HepG2 (cell line): ENCODE data around the gene HNRNPF. TPM values are rescaled to one million over a fixed set of nuclear protein-coding genes. Genes with fewer than 3 reads are reported as not detected.
A peak's percentile ranks its signal among the peaks of the same experiment; 100 is the strongest.

Experiments
- ATRX ChIP-seq: sonication (generic); formaldehyde crosslinking; IDR thresholded peaks from 2 replicates; pipeline ENCODE4 v1.4.0; 2020; ENCODE audit warnings: missing genetic modification reagents, borderline replicate concordance
- CENPT ChIP-seq: sonication (generic); formaldehyde crosslinking; IDR thresholded peaks from 2 replicates; pipeline ENCODE4 v1.8.0; 2022; ENCODE audit warnings: low read depth, mild to moderate bottlenecking, moderate library complexity, missing genetic modification reagents
- HMG20A ChIP-seq: IDR thresholded peaks from 2 replicates; pipeline ENCODE4 v1.6.1; 2016; ENCODE audit warnings: borderline replicate concordance
- JUNB ChIP-seq: sonication (generic); formaldehyde crosslinking; IDR thresholded peaks from 2 replicates; pipeline ENCODE4 v1.8.0; 2022; ENCODE audit warnings: missing genetic modification reagents, mild to moderate bottlenecking, borderline replicate concordance
- KDM3A ChIP-seq: IDR thresholded peaks from 2 replicates; pipeline ENCODE4 v1.6.1; 2018; ENCODE audit warnings: low read depth, missing compliant biosample characterization
- NR2C2 ChIP-seq: sonication (generic); formaldehyde crosslinking; IDR thresholded peaks from 2 replicates; pipeline ENCODE4 v1.4.0; 2020; ENCODE audit warnings: missing genetic modification reagents, mild to moderate bottlenecking, moderate library complexity, borderline replicate concordance
- PHF5A ChIP-seq: IDR thresholded peaks from one replicate; pipeline ENCODE4 v1.6.1; 2018; ENCODE audit warnings: low read depth, missing genetic modification reagents; ENCODE audit not compliant: unreplicated experiment
- SKI ChIP-seq: fragments of 450-650 bp; IDR thresholded peaks from one replicate; pipeline ENCODE4 v1.6.1; 2018; ENCODE audit warnings: mild to moderate bottlenecking; ENCODE audit not compliant: partially characterized antibody
- TCF12 ChIP-seq, 2 experiments: fragments of 450-650 bp in 1 of 2; sonication (generic) in 1 of 2; formaldehyde crosslinking in 1 of 2; IDR thresholded peaks; 2 replicates each; pipeline versions ENCODE4 v1.6.1 to v1.8.0; 2017 to 2022; ENCODE audit warnings: antibody characterized with exemption in 1 of 2, mild to moderate bottlenecking in 1 of 2, missing genetic modification reagents in 1 of 2, moderate library complexity in 1 of 2
- ZNF10 ChIP-seq: sonication (generic); formaldehyde crosslinking; IDR thresholded peaks from 2 replicates; pipeline ENCODE4 v1.4.0; 2020; ENCODE audit warnings: mild to moderate bottlenecking, low read depth, missing genetic modification reagents, borderline replicate concordance
- ZNF124 ChIP-seq: sonication (generic); formaldehyde crosslinking; IDR thresholded peaks from 2 replicates; pipeline ENCODE4 v1.4.0; 2020; ENCODE audit warnings: missing genetic modification reagents
- ZNF292 ChIP-seq: sonication (generic); formaldehyde crosslinking; IDR thresholded peaks from 2 replicates; pipeline ENCODE4 v1.8.1; 2022; ENCODE audit warnings: mild to moderate bottlenecking, low read depth, missing genetic modification reagents, borderline replicate concordance
- ZNF451 ChIP-seq: sonication (generic); formaldehyde crosslinking; IDR thresholded peaks from 2 replicates; pipeline ENCODE4 v1.5.0; 2020; ENCODE audit warnings: mild to moderate bottlenecking, missing genetic modification reagents
- polyA plus RNA-seq, 8 experiments: library from polyadenylated mRNA; depleted of rRNA in 3 of 8; stranded (reverse) in 7 of 8; unstranded in 1 of 8; fragments of >200 nt; fragmentation: Illumina TruSeq in 4 of 8; extraction: Trizol in 4 of 8; gene quantifications; 2 replicates each; pipeline versions ENCODE4 v1.2.1 to v1.2.3, GENCODE V29; 2011 to 2016; ENCODE audit warnings: low read depth in 4 of 8, missing spikeins in 1 of 8, mixed read lengths in 1 of 8; ENCODE audit not compliant: insufficient read depth in 1 of 8
- total RNA-seq, 5 experiments: library from RNA; depleted of rRNA; stranded (reverse); fragments of >200 nt; fragmentation: Illumina TruSeq; extraction: Trizol; gene quantifications; 2 replicates each; pipeline ENCODE4 v1.2.3, GENCODE V29; 2016; ENCODE audit warnings: low read depth in 1 of 5
- TF ChIP-seq, protein P1 (sequence below): sonication (generic); formaldehyde crosslinking; IDR thresholded peaks from 2 replicates; pipeline ENCODE4; 2020; ENCODE audit warnings: missing genetic modification reagents, mild to moderate bottlenecking, borderline replicate concordance
- TF ChIP-seq, protein P2 (sequence below): sonication (generic); formaldehyde crosslinking; IDR thresholded peaks from 2 replicates; pipeline ENCODE4 v1.5.0; 2020; ENCODE audit warnings: missing genetic modification reagents
- TF ChIP-seq, protein P3 (sequence below): sonication (generic); formaldehyde crosslinking; IDR thresholded peaks from 2 replicates; pipeline ENCODE4 v1.8.1; 2023; ENCODE audit warnings: mild to moderate bottlenecking, missing genetic modification reagents
- TF ChIP-seq, protein P4 (sequence below): sonication (generic); formaldehyde crosslinking; IDR thresholded peaks from 2 replicates; pipeline ENCODE4 v1.8.1; 2023; ENCODE audit warnings: mild to moderate bottlenecking, missing genetic modification reagents, borderline replicate concordance
- TF ChIP-seq, protein P5 (sequence below): sonication (generic); formaldehyde crosslinking; conservative IDR thresholded peaks from 2 replicates; pipeline ENCODE4 v1.8.0; 2022; ENCODE audit warnings: low read depth, missing genetic modification reagents
- TF ChIP-seq, protein P6 (sequence below): IDR thresholded peaks from 2 replicates; pipeline ENCODE4 v1.6.1; 2016; ENCODE audit warnings: low read depth

Gene HNRNPF
- total and polyA plus RNA-seq, 2 of the 13 experiments (the other 11 are each of a cell fraction or from before 2014, with no cell fraction given) = 166 to 308 TPM

DNA sequence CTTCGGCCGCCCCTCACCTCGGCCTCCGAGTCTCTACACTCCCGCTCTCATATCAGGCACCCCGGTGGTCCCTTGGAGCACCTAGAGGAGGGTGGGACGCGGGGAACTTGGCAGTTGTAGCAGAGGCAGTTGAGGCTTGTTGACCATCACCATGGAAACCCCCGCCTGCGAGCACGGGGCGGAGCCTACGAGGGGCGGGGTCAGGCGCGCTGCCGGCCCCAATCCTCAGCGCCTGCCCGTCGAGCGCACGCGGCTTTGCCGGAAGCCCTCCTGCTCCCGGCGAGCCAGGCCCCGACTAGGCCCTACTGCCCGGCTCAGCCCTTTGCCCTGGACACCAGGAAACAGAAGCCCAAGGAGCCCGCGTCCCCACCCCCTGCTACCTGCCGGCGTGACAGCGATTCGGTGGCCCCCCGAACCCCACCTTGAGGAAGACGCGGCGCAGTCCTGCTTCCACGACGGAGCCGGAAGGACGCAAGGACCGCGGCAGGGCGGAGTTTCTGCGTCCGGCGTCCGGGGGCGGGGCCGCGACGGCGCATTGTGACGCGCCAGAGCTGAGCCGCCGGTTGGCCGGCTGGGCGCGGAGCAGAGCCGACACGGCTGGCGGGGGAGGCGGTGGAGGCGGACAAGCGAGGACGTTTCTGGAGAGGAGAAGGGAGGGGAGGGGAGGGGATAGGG, at the start of gene HNRNPF (continued):
- TF ChIP-seq, protein P1, sequence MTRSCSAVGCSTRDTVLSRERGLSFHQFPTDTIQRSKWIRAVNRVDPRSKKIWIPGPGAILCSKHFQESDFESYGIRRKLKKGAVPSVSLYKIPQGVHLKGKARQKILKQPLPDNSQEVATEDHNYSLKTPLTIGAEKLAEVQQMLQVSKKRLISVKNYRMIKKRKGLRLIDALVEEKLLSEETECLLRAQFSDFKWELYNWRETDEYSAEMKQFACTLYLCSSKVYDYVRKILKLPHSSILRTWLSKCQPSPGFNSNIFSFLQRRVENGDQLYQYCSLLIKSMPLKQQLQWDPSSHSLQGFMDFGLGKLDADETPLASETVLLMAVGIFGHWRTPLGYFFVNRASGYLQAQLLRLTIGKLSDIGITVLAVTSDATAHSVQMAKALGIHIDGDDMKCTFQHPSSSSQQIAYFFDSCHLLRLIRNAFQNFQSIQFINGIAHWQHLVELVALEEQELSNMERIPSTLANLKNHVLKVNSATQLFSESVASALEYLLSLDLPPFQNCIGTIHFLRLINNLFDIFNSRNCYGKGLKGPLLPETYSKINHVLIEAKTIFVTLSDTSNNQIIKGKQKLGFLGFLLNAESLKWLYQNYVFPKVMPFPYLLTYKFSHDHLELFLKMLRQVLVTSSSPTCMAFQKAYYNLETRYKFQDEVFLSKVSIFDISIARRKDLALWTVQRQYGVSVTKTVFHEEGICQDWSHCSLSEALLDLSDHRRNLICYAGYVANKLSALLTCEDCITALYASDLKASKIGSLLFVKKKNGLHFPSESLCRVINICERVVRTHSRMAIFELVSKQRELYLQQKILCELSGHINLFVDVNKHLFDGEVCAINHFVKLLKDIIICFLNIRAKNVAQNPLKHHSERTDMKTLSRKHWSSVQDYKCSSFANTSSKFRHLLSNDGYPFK (CRISPR knock-in tag) = peak; percentile 65; the same call in 1 of the 2 replicates
- TF ChIP-seq SKI (peak; percentile 74), HMG20A (CRISPR knock-in tag) (no peak), ZNF124 (0 out of 2 replicates have a peak, but pooled peaks have one; percentile 79), JUNB (CRISPR knock-in tag) (no peak), NR2C2 (CRISPR knock-in tag) (peak; percentile 65; the same call in 1 of the 2 replicates), ZNF292 (CRISPR knock-in tag) (no peak), TCF12 (IDR thresholded peaks at IDR 0.05) (no peak), TCF12 (CRISPR knock-in tag; IDR thresholded peaks at IDR 0.05) (0 out of 2 replicates have a peak, but pooled peaks have one; percentile 33), ATRX (CRISPR knock-in tag) (no peak), PHF5A (CRISPR knock-in tag) (no peak), ZNF451 (CRISPR knock-in tag) (peak; percentile 95), ZNF10 (CRISPR knock-in tag) (no peak), KDM3A (no peak), CENPT (no peak)
- TF ChIP-seq, protein P2, sequence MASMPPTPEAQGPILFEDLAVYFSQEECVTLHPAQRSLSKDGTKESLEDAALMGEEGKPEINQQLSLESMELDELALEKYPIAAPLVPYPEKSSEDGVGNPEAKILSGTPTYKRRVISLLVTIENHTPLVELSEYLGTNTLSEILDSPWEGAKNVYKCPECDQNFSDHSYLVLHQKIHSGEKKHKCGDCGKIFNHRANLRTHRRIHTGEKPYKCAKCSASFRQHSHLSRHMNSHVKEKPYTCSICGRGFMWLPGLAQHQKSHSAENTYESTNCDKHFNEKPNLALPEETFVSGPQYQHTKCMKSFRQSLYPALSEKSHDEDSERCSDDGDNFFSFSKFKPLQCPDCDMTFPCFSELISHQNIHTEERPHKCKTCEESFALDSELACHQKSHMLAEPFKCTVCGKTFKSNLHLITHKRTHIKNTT (CRISPR knock-in tag) = no peak
- TF ChIP-seq, protein P3, sequence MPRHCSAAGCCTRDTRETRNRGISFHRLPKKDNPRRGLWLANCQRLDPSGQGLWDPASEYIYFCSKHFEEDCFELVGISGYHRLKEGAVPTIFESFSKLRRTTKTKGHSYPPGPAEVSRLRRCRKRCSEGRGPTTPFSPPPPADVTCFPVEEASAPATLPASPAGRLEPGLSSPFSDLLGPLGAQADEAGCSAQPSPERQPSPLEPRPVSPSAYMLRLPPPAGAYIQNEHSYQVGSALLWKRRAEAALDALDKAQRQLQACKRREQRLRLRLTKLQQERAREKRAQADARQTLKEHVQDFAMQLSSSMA = 0 out of 2 replicates have a peak, but pooled peaks have one; percentile 50
- TF ChIP-seq, protein P4, sequence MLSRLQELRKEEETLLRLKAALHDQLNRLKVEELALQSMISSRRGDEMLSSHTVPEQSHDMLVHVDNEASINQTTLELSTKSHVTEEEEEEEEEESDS (CRISPR knock-in tag) = no peak
- TF ChIP-seq, protein P5, sequence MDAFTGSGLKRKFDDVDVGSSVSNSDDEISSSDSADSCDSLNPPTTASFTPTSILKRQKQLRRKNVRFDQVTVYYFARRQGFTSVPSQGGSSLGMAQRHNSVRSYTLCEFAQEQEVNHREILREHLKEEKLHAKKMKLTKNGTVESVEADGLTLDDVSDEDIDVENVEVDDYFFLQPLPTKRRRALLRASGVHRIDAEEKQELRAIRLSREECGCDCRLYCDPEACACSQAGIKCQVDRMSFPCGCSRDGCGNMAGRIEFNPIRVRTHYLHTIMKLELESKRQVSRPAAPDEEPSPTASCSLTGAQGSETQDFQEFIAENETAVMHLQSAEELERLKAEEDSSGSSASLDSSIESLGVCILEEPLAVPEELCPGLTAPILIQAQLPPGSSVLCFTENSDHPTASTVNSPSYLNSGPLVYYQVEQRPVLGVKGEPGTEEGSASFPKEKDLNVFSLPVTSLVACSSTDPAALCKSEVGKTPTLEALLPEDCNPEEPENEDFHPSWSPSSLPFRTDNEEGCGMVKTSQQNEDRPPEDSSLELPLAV (CRISPR knock-in tag) = no peak
- TF ChIP-seq, protein P6, sequence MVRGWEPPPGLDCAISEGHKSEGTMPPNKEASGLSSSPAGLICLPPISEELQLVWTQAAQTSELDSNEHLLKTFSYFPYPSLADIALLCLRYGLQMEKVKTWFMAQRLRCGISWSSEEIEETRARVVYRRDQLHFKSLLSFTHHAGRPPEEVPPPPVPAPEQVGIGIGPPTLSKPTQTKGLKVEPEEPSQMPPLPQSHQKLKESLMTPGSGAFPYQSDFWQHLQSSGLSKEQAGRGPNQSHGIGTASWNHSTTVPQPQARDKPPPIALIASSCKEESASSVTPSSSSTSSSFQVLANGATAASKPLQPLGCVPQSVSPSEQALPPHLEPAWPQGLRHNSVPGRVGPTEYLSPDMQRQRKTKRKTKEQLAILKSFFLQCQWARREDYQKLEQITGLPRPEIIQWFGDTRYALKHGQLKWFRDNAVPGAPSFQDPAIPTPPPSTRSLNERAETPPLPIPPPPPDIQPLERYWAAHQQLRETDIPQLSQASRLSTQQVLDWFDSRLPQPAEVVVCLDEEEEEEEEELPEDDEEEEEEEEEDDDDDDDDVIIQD (CRISPR knock-in tag) = no peak
